ENCODE data around the gene RASGRP2. TPM values are rescaled to one million over a fixed set of nuclear protein-coding genes. Genes with fewer than 3 reads are reported as not detected.

Gene RASGRP2
- total and polyA plus RNA-seq, 7 experiments from 2014 or later: 197 to 697 (median 577) TPM

DNA sequence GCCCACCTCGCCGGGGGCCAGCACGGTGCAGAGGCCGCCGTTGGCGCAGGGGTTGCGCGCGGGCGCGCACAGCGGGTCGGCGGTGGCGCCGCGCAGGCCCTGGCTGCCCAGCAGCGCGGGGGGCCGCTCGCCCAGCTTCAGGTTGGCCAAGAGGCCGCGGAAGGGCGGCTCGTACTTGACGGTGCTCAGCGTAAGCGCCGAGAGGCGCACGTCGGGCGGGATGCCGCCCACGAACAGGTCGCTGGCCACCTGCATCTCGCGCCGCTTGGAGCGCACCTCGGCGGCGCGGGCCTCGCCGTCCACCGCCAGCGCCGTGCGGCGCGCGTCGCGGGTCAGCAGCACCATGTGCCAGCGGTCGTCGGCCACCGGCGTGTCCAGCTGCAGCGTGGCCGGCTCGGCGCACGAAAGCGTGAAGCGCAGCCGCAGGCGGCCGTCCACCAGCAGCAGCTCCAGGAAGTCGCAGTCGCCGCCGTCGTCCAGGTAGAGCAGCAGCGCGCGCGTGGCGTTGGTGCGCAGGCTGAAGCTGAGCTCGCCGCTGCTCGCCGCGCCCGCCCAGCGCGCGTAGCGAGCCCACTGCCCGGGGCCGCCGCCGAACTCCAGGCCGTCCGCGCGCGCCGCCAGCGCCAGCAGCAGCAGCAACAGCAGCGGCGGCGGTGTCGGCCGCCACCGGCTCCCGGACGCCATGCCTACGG, 30.8 kb downstream of the RASGRP2 start:
- Mint-ChIP-seq H3K4me3 (peak overlapping the region in 1 of 10 donors; percentile 18), H3K9me3 (peaks cover 0 to 2% (median 0%) of the 10 kb centered on the region in 11 donors), H3K27me3 (peaks cover 64 to 81% (median 76%) of the 10 kb centered on the region in 5 donors), H3K4me1 (peaks cover 10 to 23% (median 19%) of the 10 kb centered on the region in 7 donors), H3K27ac (no peak overlapping the region), H3K36me3 (peaks cover 0 to 4% (median 0%) of the 10 kb centered on the region in 5 donors)
- no peak overlapping the region for H3K27ac ChIP-seq (ENCODE audit: low read depth, low read length)
- ATAC-seq (peak; percentile 45), DNase-seq (no peak)
- intact Hi-C loops (cut with micrococcal nuclease): no loop called here
- peaks cover 2 to 20% of the 10 kb centered on the region in 2 donors for H3K27me3 ChIP-seq (ENCODE audit: control insufficient read depth in 2 of 2, insufficient read depth in 2 of 2, low read length in 2 of 2)
- POLR2A ChIA-PET: no interaction called here
- H3K9me3 ChIP-seq (ENCODE audit: control insufficient read depth in 2 of 3, low read length in 3 of 3): no peaks in the 10 kb centered on the region
- no peaks in the 10 kb centered on the region for H3K36me3 ChIP-seq (ENCODE audit: control insufficient read depth in 2 of 3, insufficient read depth in 3 of 3, low read length in 3 of 3)
- H3K4me3 ChIP-seq (ENCODE audit: low read length): no peak overlapping the region
- H3K4me1 ChIP-seq (ENCODE audit: control insufficient read depth in 2 of 2, insufficient read depth in 2 of 2, low read length in 2 of 2): peaks cover 0 to 4% of the 10 kb centered on the region in 2 donors
- CTCF ChIA-PET: no interaction called here

GRCh38 chr11:64712430-64713015, 31.4 kb downstream of the RASGRP2 start:
- H3K27ac Mint-ChIP-seq: no peak overlapping the region
- H3K4me1 Mint-ChIP-seq: peaks cover 10 to 23% (median 19%) of the 10 kb centered on the region in 7 donors
- no peak overlapping the region for H3K27ac ChIP-seq (ENCODE audit: low read depth, low read length)
- H3K27me3 Mint-ChIP-seq: peaks cover 66 to 77% (median 74%) of the 10 kb centered on the region in 5 donors
- peak; percentile 46 for ATAC-seq
- no peak for DNase-seq
- ChIA-PET POLR2A (no interaction called here), CTCF (no interaction called here)
- peaks cover 0 to 4% (median 0%) of the 10 kb centered on the region in 5 donors for H3K36me3 Mint-ChIP-seq
- no peaks in the 10 kb centered on the region for H3K9me3 ChIP-seq (ENCODE audit: control insufficient read depth in 2 of 3, low read length in 3 of 3)
- H3K4me3 ChIP-seq (ENCODE audit: low read length): no peak overlapping the region
- H3K36me3 ChIP-seq (ENCODE audit: control insufficient read depth in 2 of 3, insufficient read depth in 3 of 3, low read length in 3 of 3): no peaks in the 10 kb centered on the region
- H3K27me3 ChIP-seq (ENCODE audit: control insufficient read depth in 2 of 2, insufficient read depth in 2 of 2, low read length in 2 of 2): peaks cover 2 to 24% of the 10 kb centered on the region in 2 donors
- intact Hi-C loops (cut with micrococcal nuclease): no loop called here
- H3K4me1 ChIP-seq (ENCODE audit: control insufficient read depth in 2 of 2, insufficient read depth in 2 of 2, low read length in 2 of 2): peaks cover 0 to 4% of the 10 kb centered on the region in 2 donors
- peaks cover 0 to 2% (median 0%) of the 10 kb centered on the region in 11 donors for H3K9me3 Mint-ChIP-seq
- peak overlapping the region in 8 of 10 donors; percentile 30 to 77 (median 52) for H3K4me3 Mint-ChIP-seq

DNA sequence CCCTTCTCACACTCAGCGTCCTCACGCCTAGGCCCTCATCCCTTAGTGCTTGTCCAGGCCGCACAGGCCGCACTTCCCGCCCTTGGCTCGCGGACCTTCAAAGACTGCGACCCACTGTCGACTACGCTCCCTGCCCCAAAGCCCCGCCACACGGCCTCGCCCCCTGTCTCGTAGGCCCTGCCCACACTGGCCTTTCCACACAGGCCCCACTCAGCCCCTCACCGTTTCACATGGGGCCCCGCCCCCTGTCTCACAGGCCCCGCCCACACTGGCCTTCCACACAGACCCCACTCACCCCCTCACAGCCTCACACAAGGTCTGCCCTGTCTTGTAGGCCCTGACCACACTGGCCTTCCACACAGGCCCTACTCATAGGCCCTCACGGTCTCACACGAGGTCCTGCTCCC, 32.0 kb downstream of the RASGRP2 start:
- H3K27ac Mint-ChIP-seq: no peak overlapping the region

GRCh38 chr11:64711138-64711955, 32.6 kb downstream of the RASGRP2 start:
- intact Hi-C loops (cut with micrococcal nuclease): no loop called here
- peaks cover 10 to 23% (median 19%) of the 10 kb centered on the region in 7 donors for H3K4me1 Mint-ChIP-seq
- peak overlapping the region in 4 of 10 donors; percentile 36 to 77 (median 54) for H3K4me3 Mint-ChIP-seq
- no peak for DNase-seq
- Histone ChIP-seq H3K9me3 (ENCODE audit: control insufficient read depth in 2 of 3, low read length in 3 of 3) (no peaks in the 10 kb centered on the region), H3K27me3 (ENCODE audit: control insufficient read depth in 2 of 2, insufficient read depth in 2 of 2, low read length in 2 of 2) (peaks cover 0 to 24% of the 10 kb centered on the region in 2 donors), H3K4me1 (ENCODE audit: control insufficient read depth in 2 of 2, insufficient read depth in 2 of 2, low read length in 2 of 2) (peaks cover 0 to 4% of the 10 kb centered on the region in 2 donors), H3K36me3 (ENCODE audit: control insufficient read depth in 2 of 3, insufficient read depth in 3 of 3, low read length in 3 of 3) (no peaks in the 10 kb centered on the region), H3K27ac (ENCODE audit: low read depth, low read length) (no peak overlapping the region), H3K4me3 (ENCODE audit: low read length) (no peak overlapping the region)
- ChIA-PET POLR2A (no interaction called here), CTCF (no interaction called here)
- ATAC-seq: no peak
- peaks cover 0 to 4% (median 0%) of the 10 kb centered on the region in 5 donors for H3K36me3 Mint-ChIP-seq
- H3K27me3 Mint-ChIP-seq: peaks cover 59 to 73% (median 65%) of the 10 kb centered on the region in 5 donors
- peaks cover 0 to 2% (median 0%) of the 10 kb centered on the region in 11 donors for H3K9me3 Mint-ChIP-seq
- no peak overlapping the region for H3K27ac Mint-ChIP-seq

More for the DNA sequence above, 32.0 kb downstream of the RASGRP2 start:
- ChIA-PET POLR2A (no interaction called here), CTCF (no interaction called here)
- Histone ChIP-seq H3K4me1 (ENCODE audit: control insufficient read depth in 2 of 2, insufficient read depth in 2 of 2, low read length in 2 of 2) (peaks cover 0 to 4% of the 10 kb centered on the region in 2 donors), H3K27me3 (ENCODE audit: control insufficient read depth in 2 of 2, insufficient read depth in 2 of 2, low read length in 2 of 2) (peaks cover 0 to 24% of the 10 kb centered on the region in 2 donors), H3K36me3 (ENCODE audit: control insufficient read depth in 2 of 3, insufficient read depth in 3 of 3, low read length in 3 of 3) (no peaks in the 10 kb centered on the region), H3K9me3 (ENCODE audit: control insufficient read depth in 2 of 3, low read length in 3 of 3) (no peaks in the 10 kb centered on the region), H3K4me3 (ENCODE audit: low read length) (no peak overlapping the region), H3K27ac (ENCODE audit: low read depth, low read length) (no peak overlapping the region)
- Mint-ChIP-seq H3K4me1 (peaks cover 10 to 23% (median 19%) of the 10 kb centered on the region in 7 donors), H3K27me3 (peaks cover 60 to 73% (median 69%) of the 10 kb centered on the region in 5 donors), H3K36me3 (peaks cover 0 to 4% (median 0%) of the 10 kb centered on the region in 5 donors), H3K4me3 (peak overlapping the region in 8 of 10 donors; percentile 30 to 77 (median 52)), H3K9me3 (peaks cover 0 to 2% (median 0%) of the 10 kb centered on the region in 11 donors)
- intact Hi-C loops (cut with micrococcal nuclease): no loop called here
- ATAC-seq (no peak), DNase-seq (no peak)

- no peak for ATAC-seq
Observed at GRCh38 chr11:64710418-64711137, 33.4 kb downstream of the RASGRP2 start.

GRCh38 chr11:64705501-64705900, 38.4 kb downstream of the RASGRP2 start:
- CTCF ChIA-PET: interaction anchor here (1.2 kb wide), 1 partner anchor 54 kb away, joined by 3 read pairs; no protein-coding TSS in a partner anchor
- peaks cover 20 to 63% (median 32%) of the 10 kb centered on the region in 5 donors for H3K27me3 Mint-ChIP-seq
- H3K4me1 Mint-ChIP-seq: peaks cover 0 to 7% (median 0%) of the 10 kb centered on the region in 7 donors
- intact Hi-C loops (cut with micrococcal nuclease): no loop called here
- ATAC-seq (no peak), DNase-seq (no peak)
- peak overlapping the region in 1 of 9 donors; percentile 44 for H3K27ac Mint-ChIP-seq
- Histone ChIP-seq H3K27ac (ENCODE audit: low read depth, low read length) (no peak overlapping the region), H3K9me3 (ENCODE audit: control insufficient read depth in 2 of 3, low read length in 3 of 3) (no peaks in the 10 kb centered on the region), H3K36me3 (ENCODE audit: control insufficient read depth in 2 of 3, insufficient read depth in 3 of 3, low read length in 3 of 3) (no peaks in the 10 kb centered on the region), H3K4me3 (ENCODE audit: low read length) (no peak overlapping the region), H3K27me3 (ENCODE audit: control insufficient read depth in 2 of 2, insufficient read depth in 2 of 2, low read length in 2 of 2) (peaks cover 0 to 6% of the 10 kb centered on the region in 2 donors), H3K4me1 (ENCODE audit: control insufficient read depth in 2 of 2, insufficient read depth in 2 of 2, low read length in 2 of 2) (no peaks in the 10 kb centered on the region)
- peaks cover 0 to 4% (median 0%) of the 10 kb centered on the region in 5 donors for H3K36me3 Mint-ChIP-seq
- no peak overlapping the region for H3K4me3 Mint-ChIP-seq
- peaks cover 0 to 2% (median 0%) of the 10 kb centered on the region in 11 donors for H3K9me3 Mint-ChIP-seq
- POLR2A ChIA-PET: interaction anchor here (0.6 to 0.7 kb wide), 2 partner anchors 32 to 165 kb away, joined by 3 read pairs; no protein-coding TSS in a partner anchor

More at GRCh38 chr11:64710418-64711137, 33.4 kb downstream of the RASGRP2 start:
- Mint-ChIP-seq H3K27ac (no peak overlapping the region), H3K4me1 (peaks cover 10 to 23% (median 19%) of the 10 kb centered on the region in 7 donors), H3K27me3 (peaks cover 58 to 69% (median 59%) of the 10 kb centered on the region in 5 donors), H3K9me3 (peaks cover 0 to 2% (median 0%) of the 10 kb centered on the region in 11 donors), H3K4me3 (peak overlapping the region in 3 of 10 donors; percentile 0 to 32 (median 18)), H3K36me3 (peaks cover 0 to 4% (median 0%) of the 10 kb centered on the region in 5 donors)
- no peak for DNase-seq
- Histone ChIP-seq H3K27ac (ENCODE audit: low read depth, low read length) (no peak overlapping the region), H3K36me3 (ENCODE audit: control insufficient read depth in 2 of 3, insufficient read depth in 3 of 3, low read length in 3 of 3) (no peaks in the 10 kb centered on the region), H3K9me3 (ENCODE audit: control insufficient read depth in 2 of 3, low read length in 3 of 3) (no peaks in the 10 kb centered on the region), H3K27me3 (ENCODE audit: control insufficient read depth in 2 of 2, insufficient read depth in 2 of 2, low read length in 2 of 2) (peaks cover 0 to 24% of the 10 kb centered on the region in 2 donors), H3K4me1 (ENCODE audit: control insufficient read depth in 2 of 2, insufficient read depth in 2 of 2, low read length in 2 of 2) (peaks cover 0 to 4% of the 10 kb centered on the region in 2 donors), H3K4me3 (ENCODE audit: low read length) (no peak overlapping the region)
- intact Hi-C loops (cut with micrococcal nuclease): no loop called here
- CTCF ChIA-PET: no interaction called here
- POLR2A ChIA-PET: no interaction called here
